ENCODE data around the gene HOXA7. TPM values are rescaled to one million over a fixed set of nuclear protein-coding genes. Genes with fewer than 3 reads are reported as not detected.

HOXA7 gene
- total RNA-seq, 2 experiments from 2014 or later, result not detected

DNA sequence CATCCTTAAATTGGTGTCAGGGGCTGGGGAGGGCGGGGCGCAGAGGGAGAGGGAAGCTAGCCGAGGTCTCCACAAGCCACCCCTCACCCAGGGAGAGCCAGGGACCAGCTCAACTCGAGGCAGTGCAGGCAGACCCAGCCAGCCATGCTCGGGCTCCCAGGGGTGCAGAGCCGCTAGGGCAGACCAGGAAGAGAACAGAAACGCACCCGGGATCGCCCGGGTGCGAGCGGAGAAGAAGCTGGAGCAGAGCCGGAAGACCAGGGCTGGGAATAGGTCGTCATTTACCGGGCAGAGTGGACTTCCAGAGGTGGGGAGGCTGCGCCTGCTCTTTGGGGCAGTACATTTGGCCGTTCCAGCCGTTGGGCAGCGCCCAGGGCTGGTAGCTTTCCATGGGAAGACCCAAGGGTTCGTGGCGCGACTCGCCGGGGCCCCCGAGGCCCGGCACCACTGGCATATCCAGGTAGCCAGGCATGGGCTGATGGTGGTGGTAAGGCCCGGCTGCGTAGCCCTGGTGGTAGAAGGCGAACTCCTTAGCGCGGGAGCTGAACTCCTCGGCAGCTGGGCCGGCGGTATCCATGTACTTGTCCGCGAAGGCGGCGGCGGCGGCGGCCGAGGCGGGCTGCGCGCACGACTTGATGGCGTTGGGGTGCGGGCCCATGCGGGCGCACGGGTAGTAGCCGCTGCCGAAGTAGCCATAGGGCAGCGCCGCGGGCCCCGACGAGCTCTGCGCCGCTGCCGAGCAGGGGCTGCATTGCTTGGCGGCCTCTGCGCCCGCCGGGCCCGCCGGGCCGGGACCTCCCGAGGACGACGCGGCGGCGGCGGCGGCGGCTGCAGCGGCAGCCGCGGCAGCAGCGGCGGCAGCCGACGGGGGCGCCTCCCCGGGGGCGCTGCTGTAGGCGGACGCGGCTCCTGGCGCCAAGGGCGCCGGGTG, 42.7 kb upstream of the HOXA7 start:
- no peak for DNase-seq
- Mint-ChIP-seq H3K4me1 (peaks cover 19% of the 10 kb centered on the region), H3K27ac (peak overlapping the region; percentile 62), H3K27me3 (peaks cover 86% of the 10 kb centered on the region), H3K4me3 (peak overlapping the region; percentile 60), H3K36me3 (ENCODE audit: low read depth) (peaks cover 2% of the 10 kb centered on the region), H3K9me3 (no peaks in the 10 kb centered on the region)
- CTCF ChIA-PET, result interaction anchor here (0.6 to 2.1 kb wide), 9 partner anchors 11 to 881 kb away, joined by 3 to 9 read pairs (median 4); partner anchors contain the start of gene EVX1
- POLR2A ChIA-PET, result no interaction called here

DNA sequence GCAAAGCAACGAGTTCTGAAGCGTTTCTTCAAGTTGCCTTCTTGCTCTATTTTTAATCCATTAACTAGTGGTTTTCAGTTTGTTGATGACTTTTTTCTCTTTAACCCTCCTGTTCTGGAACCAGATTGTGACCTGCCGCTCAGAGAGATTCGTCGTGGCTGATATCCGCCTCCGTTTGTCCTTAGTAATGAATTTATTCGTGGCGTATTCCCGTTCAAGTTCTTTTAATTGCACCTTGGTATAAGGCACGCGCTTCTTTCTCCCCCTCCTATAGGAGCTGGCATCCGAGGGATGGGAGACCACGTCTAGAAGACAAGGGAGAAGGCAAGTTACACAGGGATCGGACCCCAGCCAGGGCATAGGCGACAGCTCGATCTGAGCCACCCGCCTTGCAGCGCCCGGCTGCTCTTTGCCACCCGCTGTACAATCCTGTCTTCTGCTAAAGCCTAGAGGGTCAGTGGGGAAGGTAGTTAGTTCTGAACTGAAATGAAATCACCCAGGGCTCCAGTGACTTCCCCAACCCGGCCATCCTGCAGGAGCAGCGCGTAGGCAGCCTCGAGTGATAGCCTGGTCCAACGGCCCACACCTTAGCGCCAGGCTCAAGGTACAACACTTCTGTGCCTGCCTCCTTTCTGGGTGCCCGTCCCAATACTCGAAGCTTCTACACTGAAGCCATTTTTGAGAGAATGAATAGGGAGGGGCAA, 41.8 kb upstream of the HOXA7 start:
- no peaks in the 10 kb centered on the region for H3K9me3 Mint-ChIP-seq
- no peaks in the 10 kb centered on the region for H3K36me3 Mint-ChIP-seq (ENCODE audit: low read depth)
- no peak for DNase-seq
- peak overlapping the region; percentile 4 for H3K4me3 Mint-ChIP-seq
- ChIA-PET CTCF (interaction anchor here (0.6 to 2.1 kb wide), 6 partner anchors 11 to 882 kb away, joined by 3 to 9 read pairs (median 5); no protein-coding TSS in a partner anchor), POLR2A (no interaction called here)
- peaks cover 16% of the 10 kb centered on the region for H3K4me1 Mint-ChIP-seq
- peaks cover 86% of the 10 kb centered on the region for H3K27me3 Mint-ChIP-seq
- no peak overlapping the region for H3K27ac Mint-ChIP-seq

DNA sequence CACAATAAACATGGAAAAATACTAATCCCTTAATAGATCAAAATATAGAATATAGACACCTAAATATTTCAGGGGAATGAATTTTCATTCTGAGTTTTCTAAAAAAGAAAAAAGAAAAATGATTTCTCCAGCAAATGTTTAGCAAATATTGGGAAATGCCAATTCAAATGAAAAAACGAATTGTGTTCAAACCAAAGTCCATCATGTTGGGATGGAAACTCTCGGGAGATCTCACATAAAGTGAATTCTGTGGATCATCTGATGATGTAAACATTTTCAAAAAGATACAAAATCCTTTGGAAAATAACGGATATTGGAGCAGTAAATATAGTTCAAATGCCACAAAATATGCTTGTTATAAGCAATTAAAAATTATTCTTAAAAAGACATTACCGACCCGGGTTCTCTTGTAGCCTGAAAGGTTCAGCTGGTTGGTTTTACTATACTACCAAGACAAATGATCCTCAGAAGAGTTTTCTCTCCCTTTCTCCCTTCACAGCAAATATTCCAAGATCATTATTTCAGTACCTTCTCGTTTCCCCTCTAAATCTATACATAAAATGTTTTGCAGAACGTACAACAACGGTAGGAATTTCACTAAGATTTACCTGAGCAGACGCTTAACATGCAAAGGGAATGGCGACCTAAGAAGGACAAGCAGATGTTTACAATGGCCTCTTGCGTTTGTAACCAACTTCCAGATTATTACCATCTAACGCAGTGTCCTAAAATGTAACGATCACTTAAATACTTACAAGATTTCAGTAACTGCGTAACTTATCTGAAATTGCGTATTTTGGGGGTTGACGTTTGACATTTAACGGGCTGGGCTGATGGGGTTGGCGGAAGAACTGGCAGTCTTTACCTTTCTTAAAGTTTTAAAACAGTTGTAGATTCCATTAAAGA, 40.9 kb upstream of the HOXA7 start:
- no peaks in the 10 kb centered on the region for H3K36me3 Mint-ChIP-seq (ENCODE audit: low read depth)
- no peak overlapping the region for H3K4me3 Mint-ChIP-seq
- H3K9me3 Mint-ChIP-seq, result no peaks in the 10 kb centered on the region
- POLR2A ChIA-PET, result no interaction called here
- peaks cover 84% of the 10 kb centered on the region for H3K27me3 Mint-ChIP-seq
- CTCF ChIA-PET, result interaction anchor here (0.9 to 2.1 kb wide), 2 partner anchors 13 to 42 kb away, joined by 3 to 9 read pairs; no protein-coding TSS in a partner anchor
- no peak for DNase-seq
- H3K4me1 Mint-ChIP-seq, result peaks cover 16% of the 10 kb centered on the region
- H3K27ac Mint-ChIP-seq, result peak overlapping the region; percentile 4

DNA sequence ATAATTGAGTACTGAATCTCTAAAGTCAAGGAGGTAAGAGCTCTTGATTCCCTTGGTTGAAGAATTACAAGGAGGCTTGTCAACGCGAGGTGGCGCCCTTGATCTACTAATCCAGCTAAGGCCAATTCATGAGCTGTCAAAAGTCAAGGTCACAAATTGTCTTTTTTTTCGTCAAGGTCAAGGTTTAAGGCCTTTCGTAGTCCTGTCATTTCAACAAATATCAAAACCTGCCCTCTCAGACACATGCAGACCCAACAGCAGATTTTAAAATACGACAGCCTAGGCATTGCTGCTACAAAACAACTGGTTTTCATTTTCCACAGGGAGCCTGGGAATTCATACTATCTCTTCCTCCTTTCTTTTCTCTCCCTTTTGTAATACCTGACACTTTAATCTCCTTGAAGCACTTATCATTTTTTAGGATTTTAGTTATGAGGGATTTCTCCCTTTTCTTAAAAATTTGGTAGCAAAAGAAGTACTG, 39.9 kb upstream of the HOXA7 start:
- H3K9me3 Mint-ChIP-seq, result no peaks in the 10 kb centered on the region
- DNase-seq, result peak; percentile 86
- POLR2A ChIA-PET, result interaction anchor here (0.7 kb wide), 1 partner anchor 10 kb away, joined by 3 read pairs; no protein-coding TSS in a partner anchor
- peaks cover 16% of the 10 kb centered on the region for H3K4me1 Mint-ChIP-seq
- peaks cover 84% of the 10 kb centered on the region for H3K27me3 Mint-ChIP-seq
- H3K4me3 Mint-ChIP-seq, result no peak overlapping the region
- no peak overlapping the region for H3K27ac Mint-ChIP-seq
- H3K36me3 Mint-ChIP-seq (ENCODE audit: low read depth), result no peaks in the 10 kb centered on the region
- CTCF ChIA-PET, result interaction anchor here (0.5 to 2.5 kb wide), 16 partner anchors 8 to 825 kb away, joined by 3 to 18 read pairs (median 3); partner anchors contain the start of genes EVX1, HOXA11 and HOXA3

DNA sequence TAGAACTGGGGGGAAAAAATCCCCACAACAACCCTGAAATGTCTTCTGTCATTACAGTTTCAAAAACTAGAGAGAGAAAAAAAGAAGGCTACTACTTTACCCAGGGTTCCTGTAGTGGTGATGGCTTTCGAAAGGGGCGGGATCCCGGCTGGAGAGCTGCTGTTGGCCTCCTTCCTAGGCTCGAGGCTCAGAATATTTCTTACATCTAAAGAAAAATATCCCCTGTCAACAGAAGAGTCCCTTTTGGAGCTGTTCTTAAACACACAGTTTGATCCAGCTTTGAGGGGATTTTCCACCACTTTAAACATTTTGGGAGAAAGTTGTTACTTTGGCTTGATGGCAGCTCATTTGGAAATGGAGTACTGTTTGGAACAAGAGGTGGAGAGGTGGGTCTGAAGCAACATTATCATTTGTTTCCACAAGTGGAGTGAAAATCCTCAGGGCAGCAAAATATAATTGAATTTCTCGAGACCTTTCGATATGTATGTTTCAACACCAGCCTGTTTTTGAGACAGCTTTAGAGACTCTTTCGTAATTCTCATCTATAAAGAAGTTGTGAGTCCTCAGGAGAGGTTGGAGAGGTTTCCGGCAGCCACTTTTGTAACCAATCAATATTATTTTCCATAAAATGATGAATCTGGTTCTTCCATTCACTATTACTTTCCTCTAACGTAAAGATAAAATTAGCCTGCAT, 38.4 kb upstream of the HOXA7 start:
- H3K27ac Mint-ChIP-seq, result no peak overlapping the region
- no peaks in the 10 kb centered on the region for H3K36me3 Mint-ChIP-seq (ENCODE audit: low read depth)
- peaks cover 9% of the 10 kb centered on the region for H3K4me1 Mint-ChIP-seq
- H3K9me3 Mint-ChIP-seq, result no peaks in the 10 kb centered on the region
- peaks cover 86% of the 10 kb centered on the region for H3K27me3 Mint-ChIP-seq
- POLR2A ChIA-PET, result no interaction called here
- H3K4me3 Mint-ChIP-seq, result no peak overlapping the region
- CTCF ChIA-PET, result interaction anchor here (1.2 to 2.5 kb wide), 4 partner anchors 9 to 725 kb away, joined by 3 to 18 read pairs (median 4); partner anchors contain the start of gene HOXA11
- DNase-seq, result no peak

DNA sequence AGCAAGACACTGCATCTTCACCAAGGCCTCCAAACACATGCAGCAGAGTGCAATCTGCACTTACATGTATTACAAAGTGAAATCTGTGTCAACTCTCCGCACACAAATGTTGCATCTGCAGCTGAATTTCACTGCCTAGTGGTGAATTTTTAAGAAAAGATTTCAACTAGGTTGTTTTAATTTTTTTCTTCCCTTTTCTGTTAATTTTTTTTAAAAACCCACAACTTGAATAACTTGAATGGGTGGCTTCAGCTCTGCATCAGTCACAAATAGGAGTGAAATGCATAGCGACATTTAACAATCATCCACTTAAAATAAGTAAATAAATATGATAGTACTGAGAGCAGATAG, 37.5 kb upstream of the HOXA7 start:
- Mint-ChIP-seq H3K27me3 (peaks cover 89% of the 10 kb centered on the region), H3K4me3 (no peak overlapping the region), H3K4me1 (peaks cover 16% of the 10 kb centered on the region), H3K27ac (no peak overlapping the region), H3K36me3 (ENCODE audit: low read depth) (peaks cover 2% of the 10 kb centered on the region), H3K9me3 (no peaks in the 10 kb centered on the region)
- CTCF ChIA-PET, result interaction anchor here (1.2 kb wide), 1 partner anchor 40 kb away, joined by 3 read pairs; no protein-coding TSS in a partner anchor
- DNase-seq, result no peak
- POLR2A ChIA-PET, result no interaction called here

DNA sequence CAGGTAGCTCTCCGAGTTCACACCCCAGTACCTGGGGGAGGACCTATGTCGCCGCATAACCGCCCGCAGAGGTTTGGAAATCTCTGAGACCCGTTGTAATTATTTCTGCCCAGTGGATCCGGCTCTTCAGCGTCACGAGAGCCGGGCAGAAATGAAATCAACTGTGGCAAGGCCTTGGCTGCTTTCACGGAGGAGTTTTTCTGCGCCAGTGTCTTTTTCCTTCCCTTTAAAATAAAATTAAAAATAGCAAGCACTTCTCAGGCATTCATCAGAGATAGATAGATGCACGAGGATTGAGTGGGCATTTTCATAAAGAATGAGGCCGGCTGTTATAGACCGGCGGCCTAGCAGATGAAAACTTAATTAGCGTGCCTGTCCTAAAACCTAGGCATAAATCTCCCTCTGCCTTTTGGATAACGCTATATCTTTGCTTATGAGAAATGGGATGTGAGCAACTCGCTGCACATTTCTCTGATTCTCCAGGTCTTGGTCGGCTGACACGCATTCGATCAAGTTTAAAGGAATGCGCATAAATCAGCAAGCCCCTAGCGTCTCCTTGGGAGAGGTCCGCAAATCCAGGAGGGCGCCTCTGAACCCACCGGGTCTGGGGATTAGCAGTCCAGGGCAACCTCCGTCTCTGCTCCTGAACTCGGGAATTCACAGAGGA, 37.0 kb upstream of the HOXA7 start:
- POLR2A ChIA-PET, result no interaction called here
- Mint-ChIP-seq H3K4me1 (peaks cover 20% of the 10 kb centered on the region), H3K27ac (no peak overlapping the region), H3K27me3 (peaks cover 88% of the 10 kb centered on the region), H3K9me3 (no peaks in the 10 kb centered on the region), H3K36me3 (ENCODE audit: low read depth) (peaks cover 5% of the 10 kb centered on the region), H3K4me3 (no peak overlapping the region)
- CTCF ChIA-PET, result interaction anchor here (2.3 kb wide), 1 partner anchor 32 kb away, joined by 8 read pairs; no protein-coding TSS in a partner anchor
- no peak for DNase-seq

DNA sequence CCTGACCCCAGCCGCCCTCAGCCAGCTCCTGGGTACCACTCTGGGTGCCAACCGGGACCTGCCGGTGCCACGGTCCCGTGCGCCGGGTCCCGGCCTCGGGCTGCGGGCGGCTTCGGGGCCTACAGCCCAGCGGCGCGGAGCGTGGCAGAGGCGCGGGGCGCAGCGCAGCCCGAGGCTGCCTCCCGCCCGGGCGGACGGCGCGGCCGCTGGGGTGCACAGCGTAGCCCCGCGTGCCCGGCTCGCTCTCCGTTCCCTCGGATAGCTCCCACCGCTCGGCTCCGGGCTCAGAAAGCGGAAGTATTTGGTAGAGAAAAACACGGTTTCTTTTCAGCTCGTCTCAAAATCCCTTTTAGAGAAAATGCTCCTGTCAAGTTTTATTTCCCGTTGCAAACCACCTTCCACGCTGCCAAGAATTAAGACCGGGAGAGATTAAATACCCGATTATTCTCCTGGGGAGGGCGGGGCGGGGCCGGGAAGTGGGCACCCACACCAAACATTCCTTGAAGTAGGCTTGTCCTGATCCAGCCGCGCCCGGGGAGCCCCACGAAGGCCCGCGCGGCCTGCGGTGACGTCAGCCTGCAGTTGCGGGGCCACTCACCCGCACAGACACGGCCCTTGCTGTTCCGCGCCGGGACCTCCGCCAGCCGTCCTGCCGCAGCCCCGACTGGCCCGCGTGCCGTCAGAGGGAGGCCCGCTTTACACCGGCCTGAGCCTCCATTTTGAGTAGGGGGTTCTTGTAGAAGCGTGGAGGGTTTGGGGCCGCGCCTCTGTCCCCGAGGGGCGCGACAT, 36.3 kb upstream of the HOXA7 start:
- CTCF ChIA-PET, result interaction anchor here (0.6 to 2.3 kb wide), 4 partner anchors 11 to 152 kb away, joined by 3 to 8 read pairs (median 3); no protein-coding TSS in a partner anchor
- peak overlapping the region; percentile 25 for H3K4me3 Mint-ChIP-seq
- H3K27me3 Mint-ChIP-seq, result peaks cover 88% of the 10 kb centered on the region
- H3K36me3 Mint-ChIP-seq (ENCODE audit: low read depth), result peaks cover 7% of the 10 kb centered on the region
- POLR2A ChIA-PET, result no interaction called here
- no peak for DNase-seq
- H3K27ac Mint-ChIP-seq, result no peak overlapping the region
- peaks cover 24% of the 10 kb centered on the region for H3K4me1 Mint-ChIP-seq
- H3K9me3 Mint-ChIP-seq, result no peaks in the 10 kb centered on the region

DNA sequence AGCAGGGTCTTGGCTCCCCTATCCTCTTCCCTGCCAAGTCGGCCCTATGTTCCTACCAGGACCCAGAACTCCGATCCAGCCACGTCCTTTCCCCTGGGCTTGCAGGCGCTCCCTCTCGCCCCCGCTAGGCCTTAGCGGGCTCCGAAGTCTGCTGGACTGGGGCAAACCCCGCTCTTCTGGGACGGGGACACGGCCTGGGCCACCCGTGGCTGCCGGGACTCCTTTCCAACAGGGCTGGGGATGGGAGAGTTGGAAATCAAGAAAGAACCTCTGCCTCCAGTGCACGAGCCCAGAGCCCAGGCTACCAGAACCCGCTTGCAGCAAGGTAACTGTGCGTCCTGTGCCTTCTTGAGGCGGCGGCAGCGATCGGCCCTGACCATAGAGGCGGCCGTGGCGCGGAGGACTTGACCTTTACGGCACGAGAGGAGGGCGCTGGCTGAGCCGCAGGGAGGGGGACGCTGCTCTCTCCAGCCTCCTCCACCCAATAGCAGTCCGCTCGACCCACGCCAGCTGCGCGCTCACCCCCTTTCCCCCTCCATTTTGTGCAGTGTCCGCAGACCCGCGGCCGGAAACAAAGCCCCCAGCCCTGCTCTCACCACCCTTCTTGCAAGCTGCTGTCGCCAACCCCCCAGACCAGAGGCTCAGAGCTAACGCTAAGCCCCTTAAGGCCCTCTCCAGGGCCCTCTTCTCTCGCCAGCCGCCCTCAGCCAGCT, 35.5 kb upstream of the HOXA7 start:
- Mint-ChIP-seq H3K27ac (no peak overlapping the region), H3K9me3 (no peaks in the 10 kb centered on the region), H3K36me3 (ENCODE audit: low read depth) (peaks cover 7% of the 10 kb centered on the region), H3K27me3 (peaks cover 88% of the 10 kb centered on the region), H3K4me1 (peaks cover 29% of the 10 kb centered on the region), H3K4me3 (no peak overlapping the region)
- ChIA-PET CTCF (interaction anchor here (0.6 to 2.3 kb wide), 4 partner anchors 12 to 152 kb away, joined by 3 to 8 read pairs (median 3); no protein-coding TSS in a partner anchor), POLR2A (no interaction called here)
- no peak for DNase-seq

DNA sequence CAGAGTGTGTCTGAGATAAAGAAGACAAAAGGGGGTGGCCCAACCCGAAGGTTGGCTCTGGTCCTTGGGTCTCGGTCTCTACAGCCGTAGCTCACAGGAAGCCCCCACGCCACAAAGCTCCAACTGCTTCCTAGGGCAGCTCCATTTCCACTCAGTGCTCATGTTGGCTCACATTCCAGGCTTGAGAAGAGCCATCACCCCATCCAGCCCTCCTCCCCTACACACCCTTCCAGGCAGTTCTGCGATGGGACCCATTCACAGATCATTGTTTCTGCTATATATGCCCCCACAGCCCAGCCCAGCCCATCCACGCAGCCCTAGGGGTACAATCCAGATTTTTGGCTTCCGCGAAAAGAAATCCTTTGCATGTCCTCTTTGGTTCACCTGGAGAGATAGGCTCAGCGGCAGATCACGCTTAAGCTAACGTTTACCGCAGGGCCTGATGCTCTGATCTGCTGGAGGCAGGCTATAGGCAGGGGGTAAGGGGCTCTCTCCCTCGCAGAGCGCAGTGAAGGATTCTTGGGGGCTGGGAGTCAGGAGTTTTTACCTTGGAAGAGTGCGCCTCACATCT, 34.8 kb upstream of the HOXA7 start:
- Mint-ChIP-seq H3K27me3 (peaks cover 87% of the 10 kb centered on the region), H3K36me3 (ENCODE audit: low read depth) (peaks cover 7% of the 10 kb centered on the region), H3K9me3 (no peaks in the 10 kb centered on the region), H3K27ac (no peak overlapping the region), H3K4me3 (no peak overlapping the region), H3K4me1 (peaks cover 29% of the 10 kb centered on the region)
- POLR2A ChIA-PET, result no interaction called here
- DNase-seq, result no peak
- CTCF ChIA-PET, result interaction anchor here (1.3 to 2.3 kb wide), 3 partner anchors 25 to 34 kb away, joined by 6 to 8 read pairs (median 6); partner anchors contain the start of genes HOXA7 and HOXA9

Measured in activated CD4-positive, alpha-beta T cell treated with anti-CD3 and anti-CD28 coated beads, Interleukin-2, amount 10 ng/mL, durations not matched to agents 7 days and 5 days (primary cell).